Heart left ventricle (tissue), 13 donors: Measurements from ENCODE around the gene PANK3.

Experiments used
- POLR2A ChIP-seq, 2 donors: fragments of 450-650 bp; IDR thresholded peaks; one replicate each; pipeline ENCODE4 v1.6.1; 2017; ENCODE audit warnings: antibody characterized with exemption in 2 of 2, mild to moderate bottlenecking in 2 of 2, moderate library complexity in 2 of 2
- TF ChIP-seq, protein P1 (sequence below), 12 donors: fragments of 200-600 bp; sonication (generic) in 4 of 12; IDR thresholded peaks; one replicate each; pipeline versions ENCODE4 v1.5.0 to v1.8.0; 2018 to 2022; ENCODE audit warnings: antibody characterized with exemption in 12 of 12, mild to moderate bottlenecking in 5 of 12
- donor health status: ischemic (EF 13 %, LVEDD 7.1; RV severe dilation, severe dysfunction).
- donor health status: DM: no; HTN: yes; CAD: no.
- donor health status: DM: no; HTN: no; CAD: no.
- donor health status: ischemic (EF 25% LVEDD 6.9; RV normal size, moderate dysfunction).
- donor health status: ischemic (EF 25% LVEDD 5.7; RV mildly dilated, moderate dysfunction).
- donor health status: ischemic (EF 35%, LVEDD 5.7; RV mildly dilated, moderate dysfunction).
- donor health status: nonischemic (EF 11% LVEDD 7.7; RV severe dilation, severe dysfunction).
- donor health status: DM: yes; HTN: yes; CAD: no.
- donor health status: PGD.
- donor health status: ischemic (EF 29% LVEDD 5.4; RV normal size, mild dysfunction).
- donor health status: nonischemic (EF 23%, LVEDD 6.1; RV moderate dilation, normal function).

DNA sequence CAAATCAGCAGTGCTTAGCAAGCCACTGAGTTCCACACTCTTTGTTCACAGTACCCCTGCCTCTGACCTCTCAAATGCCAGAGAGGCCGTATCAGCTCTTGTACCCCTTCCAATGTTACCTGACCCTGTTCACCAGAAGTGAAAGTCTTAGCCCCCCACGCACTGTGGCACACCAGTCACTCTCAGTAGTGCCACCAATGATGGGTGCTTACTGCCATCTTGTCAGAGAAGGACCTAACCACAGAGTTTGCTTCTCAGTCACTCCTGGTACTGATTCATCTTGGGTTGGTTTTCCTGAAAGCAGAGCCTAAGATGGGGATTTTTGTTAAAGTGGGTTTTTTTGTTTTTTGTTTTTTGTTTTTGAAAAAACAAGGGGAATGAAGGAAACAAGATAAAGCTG, 28.8 kb upstream of the PANK3 start:
- TF ChIP-seq, protein P1, sequence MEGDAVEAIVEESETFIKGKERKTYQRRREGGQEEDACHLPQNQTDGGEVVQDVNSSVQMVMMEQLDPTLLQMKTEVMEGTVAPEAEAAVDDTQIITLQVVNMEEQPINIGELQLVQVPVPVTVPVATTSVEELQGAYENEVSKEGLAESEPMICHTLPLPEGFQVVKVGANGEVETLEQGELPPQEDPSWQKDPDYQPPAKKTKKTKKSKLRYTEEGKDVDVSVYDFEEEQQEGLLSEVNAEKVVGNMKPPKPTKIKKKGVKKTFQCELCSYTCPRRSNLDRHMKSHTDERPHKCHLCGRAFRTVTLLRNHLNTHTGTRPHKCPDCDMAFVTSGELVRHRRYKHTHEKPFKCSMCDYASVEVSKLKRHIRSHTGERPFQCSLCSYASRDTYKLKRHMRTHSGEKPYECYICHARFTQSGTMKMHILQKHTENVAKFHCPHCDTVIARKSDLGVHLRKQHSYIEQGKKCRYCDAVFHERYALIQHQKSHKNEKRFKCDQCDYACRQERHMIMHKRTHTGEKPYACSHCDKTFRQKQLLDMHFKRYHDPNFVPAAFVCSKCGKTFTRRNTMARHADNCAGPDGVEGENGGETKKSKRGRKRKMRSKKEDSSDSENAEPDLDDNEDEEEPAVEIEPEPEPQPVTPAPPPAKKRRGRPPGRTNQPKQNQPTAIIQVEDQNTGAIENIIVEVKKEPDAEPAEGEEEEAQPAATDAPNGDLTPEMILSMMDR (IDR thresholded peaks at IDR 0.05): no peak
- no peak for TF ChIP-seq POLR2A (IDR thresholded peaks at IDR 0.05)
